PC-9 (cell line): ENCODE measurements around the gene AKAP8L. TPM values are rescaled to one million over a fixed set of nuclear protein-coding genes. Genes with fewer than 3 reads are reported as not detected.
"Not testable (repeated sequence)": the region's sequence is repeated elsewhere in the genome, so short reads cannot be mapped to it uniquely, and the experiment has no call there.

Source experiments
- BruUV-seq: library from RNA; stranded (reverse); fragments of 400-500 nt; replicated peaks from 2 replicates; lab custom pipeline; 2021; lab: Mats Ljungman, UMichigan
- CTCF ChIA-PET: fragments of 300-600 bp; sonication (Branson Sonifier 250); formaldehyde crosslinking; loops from one replicate; lab custom pipeline; 2022; ENCODE audit warnings: antibody characterized with exemption; lab: Charles Lee
- POLR2A ChIA-PET: fragments of 300-600 bp; sonication (Branson Sonifier 250); formaldehyde crosslinking; loops from one replicate; lab custom pipeline; 2022; ENCODE audit warnings: antibody characterized with exemption; ENCODE audit not compliant: unreplicated experiment; lab: Charles Lee
- DNase-seq, 2 experiments: peaks; one replicate each; pipeline versions ENCODE4 v3.0.0 to v3.0.0-alpha.2; 2015 to 2022; ENCODE audit warnings: mixed read lengths in 1 of 2
- H2AFZ ChIP-seq: fragments of 200-600 bp; sonication (generic); 2 replicates; pipeline ENCODE4 v1.8.1; 2017; ENCODE audit warnings: antibody characterized with exemption
- H3F3A ChIP-seq: fragments of 200-600 bp; sonication (generic); 2 replicates; pipeline ENCODE4 v1.8.1; 2017; ENCODE audit warnings: antibody characterized with exemption, mild to moderate bottlenecking, low read depth; ENCODE audit not compliant: insufficient read depth
- H3K27ac ChIP-seq: fragments of 200-600 bp; sonication (generic); 2 replicates; pipeline ENCODE4 v1.6.1; 2016; ENCODE audit warnings: mixed run types
- H3K27me3 ChIP-seq: fragments of 200-600 bp; sonication (generic); 2 replicates; pipeline ENCODE4 v1.6.1; 2016; ENCODE audit warnings: low read depth, mixed run types; ENCODE audit not compliant: insufficient read depth
- H3K36me3 ChIP-seq: fragments of 200-600 bp; sonication (generic); 2 replicates; pipeline ENCODE4 v1.6.1; 2016; ENCODE audit warnings: low read depth, mixed run types
- H3K4me1 ChIP-seq: fragments of 200-600 bp; sonication (generic); replicated peaks from 2 replicates; pipeline ENCODE4 v1.6.1; 2016; ENCODE audit warnings: mixed run types; ENCODE audit not compliant: insufficient read depth
- H3K4me2 ChIP-seq: fragments of 200-600 bp; sonication (generic); 2 replicates; pipeline ENCODE4 v1.6.1; 2017; ENCODE audit warnings: mixed run types
- H3K4me3 ChIP-seq: fragments of 200-600 bp; sonication (generic); 2 replicates; pipeline ENCODE4 v1.6.1; 2016; ENCODE audit warnings: mixed run types
- H3K79me2 ChIP-seq: fragments of 200-600 bp; sonication (generic); 2 replicates; pipeline ENCODE4 v1.6.1; 2017; ENCODE audit warnings: low read depth, mixed run types
- H3K9me2 ChIP-seq: fragments of 200-600 bp; sonication (generic); 2 replicates; pipeline ENCODE4 v1.8.1; 2017; ENCODE audit warnings: mild to moderate bottlenecking; ENCODE audit not compliant: insufficient read depth
- H3K9me3 ChIP-seq: fragments of 200-600 bp; sonication (generic); 2 replicates; pipeline ENCODE4 v1.8.1; 2016; ENCODE audit warnings: low read depth; ENCODE audit not compliant: insufficient read depth
- H4K20me1 ChIP-seq: fragments of 200-600 bp; sonication (generic); 2 replicates; pipeline ENCODE4 v1.8.1; 2017; ENCODE audit not compliant: insufficient read depth
- EZH2 ChIP-seq: fragments of 200-600 bp; sonication (generic); IDR thresholded peaks from 2 replicates; pipeline ENCODE4 v1.8.0; 2017; ENCODE audit warnings: antibody characterized with exemption, low read depth
- intact Hi-C: fragments of 100-400 bp; cut with micrococcal nuclease; formaldehyde crosslinking; loops from one replicate; pipeline ENCODE4 v1.10.0; 2022; ENCODE audit not compliant: unreplicated experiment
- total RNA-seq: library from RNA; stranded (reverse); gene quantifications from 2 replicates; pipeline ENCODE4 v1.2.3, GENCODE V29; 2021
- TF ChIP-seq, protein P1 (sequence below): fragments of 200-600 bp; sonication (generic); conservative IDR thresholded peaks from 2 replicates; pipeline ENCODE4 v1.6.1; 2017; ENCODE audit warnings: mixed run types, antibody characterized with exemption, mild to moderate bottlenecking, moderate library complexity

The AKAP8L gene
- total RNA-seq, 1 experiment from 2014 or later, result 49.9 TPM

- Histone ChIP-seq H3K4me1 (no peaks in the 10 kb centered on the region), H3K9me3 (no peaks in the 10 kb centered on the region), H3F3A (peaks cover 22% of the 10 kb centered on the region; the same call in 1 of the 2 replicates), H3K79me2 (peaks cover 11% of the 10 kb centered on the region), H3K27ac (no peak overlapping the region), H3K27me3 (no peaks in the 10 kb centered on the region), H3K36me3 (peaks cover 33% of the 10 kb centered on the region), H3K4me2 (no peak overlapping the region), H4K20me1 (peaks cover 39% of the 10 kb centered on the region), H2AFZ (no peak overlapping the region), H3K9me2 (0 out of 2 replicates have a peak, but pooled peaks cover 3% of the 10 kb centered on the region), H3K4me3 (no peak overlapping the region)
- BruUV-seq, result no TSS peak
- ChIA-PET CTCF (no interaction called here), POLR2A (no interaction called here)
- intact Hi-C loops, result no loop called here
- TF ChIP-seq, protein P1, sequence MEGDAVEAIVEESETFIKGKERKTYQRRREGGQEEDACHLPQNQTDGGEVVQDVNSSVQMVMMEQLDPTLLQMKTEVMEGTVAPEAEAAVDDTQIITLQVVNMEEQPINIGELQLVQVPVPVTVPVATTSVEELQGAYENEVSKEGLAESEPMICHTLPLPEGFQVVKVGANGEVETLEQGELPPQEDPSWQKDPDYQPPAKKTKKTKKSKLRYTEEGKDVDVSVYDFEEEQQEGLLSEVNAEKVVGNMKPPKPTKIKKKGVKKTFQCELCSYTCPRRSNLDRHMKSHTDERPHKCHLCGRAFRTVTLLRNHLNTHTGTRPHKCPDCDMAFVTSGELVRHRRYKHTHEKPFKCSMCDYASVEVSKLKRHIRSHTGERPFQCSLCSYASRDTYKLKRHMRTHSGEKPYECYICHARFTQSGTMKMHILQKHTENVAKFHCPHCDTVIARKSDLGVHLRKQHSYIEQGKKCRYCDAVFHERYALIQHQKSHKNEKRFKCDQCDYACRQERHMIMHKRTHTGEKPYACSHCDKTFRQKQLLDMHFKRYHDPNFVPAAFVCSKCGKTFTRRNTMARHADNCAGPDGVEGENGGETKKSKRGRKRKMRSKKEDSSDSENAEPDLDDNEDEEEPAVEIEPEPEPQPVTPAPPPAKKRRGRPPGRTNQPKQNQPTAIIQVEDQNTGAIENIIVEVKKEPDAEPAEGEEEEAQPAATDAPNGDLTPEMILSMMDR, result no peak
- TF ChIP-seq EZH2, result no peak
- DNase-seq, result no peak
These were observed 21.0 kb downstream of the AKAP8L start for GRCh38 chr19:15397782-15398181.

- no TSS peak for BruUV-seq
- DNase-seq, result no peak
- Histone ChIP-seq H3K9me3 (no peaks in the 10 kb centered on the region), H4K20me1 (peaks cover 34% of the 10 kb centered on the region), H3K9me2 (0 out of 2 replicates have a peak, but pooled peaks cover 3% of the 10 kb centered on the region), H2AFZ (no peak overlapping the region), H3K27ac (no peak overlapping the region), H3F3A (peaks cover 25% of the 10 kb centered on the region; the same call in 1 of the 2 replicates), H3K36me3 (peaks cover 33% of the 10 kb centered on the region), H3K79me2 (peaks cover 7% of the 10 kb centered on the region; the same call in 1 of the 2 replicates), H3K4me2 (no peak overlapping the region), H3K27me3 (no peaks in the 10 kb centered on the region), H3K4me3 (no peak overlapping the region), H3K4me1 (no peaks in the 10 kb centered on the region)
- ChIA-PET POLR2A (no interaction called here), CTCF (no interaction called here)
- intact Hi-C loops, result no loop called here
- TF ChIP-seq, protein P1, result no peak
- TF ChIP-seq EZH2, result no peak
These were observed 21.6 kb downstream of the AKAP8L start for GRCh38 chr19:15397236-15397635.

- Histone ChIP-seq H4K20me1 (peaks cover 29% of the 10 kb centered on the region; the same call in 1 of the 2 replicates), H3K79me2 (peaks cover 8% of the 10 kb centered on the region; the same call in 1 of the 2 replicates), H3K4me3 (no peak overlapping the region), H3K27ac (no peak overlapping the region), H3K4me1 (no peaks in the 10 kb centered on the region), H2AFZ (no peak overlapping the region), H3K27me3 (no peaks in the 10 kb centered on the region), H3F3A (peaks cover 31% of the 10 kb centered on the region; the same call in 1 of the 2 replicates), H3K9me2 (0 out of 2 replicates have a peak, but pooled peaks cover 3% of the 10 kb centered on the region), H3K9me3 (no peaks in the 10 kb centered on the region), H3K4me2 (no peak overlapping the region), H3K36me3 (peaks cover 33% of the 10 kb centered on the region)
- no TSS peak for BruUV-seq
- ChIA-PET CTCF (no interaction called here), POLR2A (interaction anchor here (0.6 kb wide), 1 partner anchor 26 kb away, joined by 26 read pairs; no protein-coding TSS in a partner anchor)
- DNase-seq, result no peak
- TF ChIP-seq EZH2, result no peak
- TF ChIP-seq, protein P1, result no peak
- intact Hi-C loops, result no loop called here
These were observed 22.4 kb downstream of the AKAP8L start for GRCh38 chr19:15396436-15396835.

DNA sequence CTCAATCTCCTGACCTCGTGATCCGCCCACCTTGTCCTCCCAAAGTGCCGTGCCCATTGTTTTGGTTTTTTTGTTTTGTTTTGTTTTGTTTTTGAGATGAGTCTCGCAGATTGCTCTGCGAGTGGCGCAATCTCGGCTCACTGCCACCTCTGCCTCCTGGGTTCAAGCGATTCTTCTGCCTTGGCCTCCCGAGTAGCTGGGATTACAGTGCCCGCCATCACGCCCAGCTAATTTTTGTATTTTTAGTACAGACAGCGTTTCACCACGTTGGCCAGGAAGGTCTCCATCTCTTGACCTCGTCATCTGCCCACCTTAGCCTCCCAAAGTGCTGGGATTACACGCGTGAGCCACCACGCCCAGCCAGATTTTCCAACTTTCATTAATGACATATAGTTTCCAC lies 23.5 kb downstream of the AKAP8L start:
- Histone ChIP-seq H3K36me3 (peaks cover 22% of the 10 kb centered on the region), H4K20me1 (peaks cover 24% of the 10 kb centered on the region; the same call in 1 of the 2 replicates), H3F3A (peaks cover 37% of the 10 kb centered on the region; the same call in 1 of the 2 replicates), H3K79me2 (peaks cover 13% of the 10 kb centered on the region; the same call in 1 of the 2 replicates)
- H3K27ac ChIP-seq, H3K4me2 ChIP-seq, POLR2A ChIA-PET, H3K4me3 ChIP-seq, H3K9me2 ChIP-seq, BruUV-seq, H3K27me3 ChIP-seq, H3K4me1 ChIP-seq, intact Hi-C loops, H3K9me3 ChIP-seq, DNase-seq, H2AFZ ChIP-seq: not testable (repeated sequence)
- CTCF ChIA-PET, result interaction anchor here (0.7 kb wide), 1 partner anchor 1447 kb away, joined by 8 read pairs; no protein-coding TSS in a partner anchor
